ENCODE measurements around the gene AGER. TPM values are rescaled to one million over a fixed set of nuclear protein-coding genes. Genes with fewer than 3 reads are reported as not detected.
A peak's percentile ranks its signal among the peaks of the same experiment; 100 is the strongest.

Gene AGER
- total RNA-seq, 1 experiment from 2014 or later = 18.1 TPM

DNA sequence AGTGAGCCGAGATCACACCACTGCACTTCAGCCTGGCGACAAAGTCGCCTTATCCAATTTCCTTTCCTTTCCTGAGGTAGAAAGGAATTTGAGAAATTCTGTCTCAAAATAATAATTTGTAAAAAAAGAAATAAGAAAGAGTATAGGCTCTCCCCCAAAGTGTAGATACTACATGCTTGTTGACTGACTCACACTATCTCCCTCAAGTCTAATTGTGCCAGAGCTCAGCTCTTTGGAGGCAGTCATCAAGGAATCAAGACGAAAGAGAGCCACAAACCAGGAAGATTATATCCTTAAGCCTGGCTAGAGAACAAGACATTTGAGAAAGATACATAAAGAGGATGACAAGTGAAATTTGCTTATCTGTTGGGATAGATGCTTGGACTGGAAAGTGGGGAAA is 50.3 kb downstream of the AGER start:
- intact Hi-C loops (cut with micrococcal nuclease; ENCODE audit: unreplicated experiment) = loop anchor here (5.0 kb wide), 1 partner anchor 64 kb away; no protein-coding TSS in a partner anchor
- no peak overlapping the region for H3K4me2 ChIP-seq
- TF ChIP-seq, protein P1, sequence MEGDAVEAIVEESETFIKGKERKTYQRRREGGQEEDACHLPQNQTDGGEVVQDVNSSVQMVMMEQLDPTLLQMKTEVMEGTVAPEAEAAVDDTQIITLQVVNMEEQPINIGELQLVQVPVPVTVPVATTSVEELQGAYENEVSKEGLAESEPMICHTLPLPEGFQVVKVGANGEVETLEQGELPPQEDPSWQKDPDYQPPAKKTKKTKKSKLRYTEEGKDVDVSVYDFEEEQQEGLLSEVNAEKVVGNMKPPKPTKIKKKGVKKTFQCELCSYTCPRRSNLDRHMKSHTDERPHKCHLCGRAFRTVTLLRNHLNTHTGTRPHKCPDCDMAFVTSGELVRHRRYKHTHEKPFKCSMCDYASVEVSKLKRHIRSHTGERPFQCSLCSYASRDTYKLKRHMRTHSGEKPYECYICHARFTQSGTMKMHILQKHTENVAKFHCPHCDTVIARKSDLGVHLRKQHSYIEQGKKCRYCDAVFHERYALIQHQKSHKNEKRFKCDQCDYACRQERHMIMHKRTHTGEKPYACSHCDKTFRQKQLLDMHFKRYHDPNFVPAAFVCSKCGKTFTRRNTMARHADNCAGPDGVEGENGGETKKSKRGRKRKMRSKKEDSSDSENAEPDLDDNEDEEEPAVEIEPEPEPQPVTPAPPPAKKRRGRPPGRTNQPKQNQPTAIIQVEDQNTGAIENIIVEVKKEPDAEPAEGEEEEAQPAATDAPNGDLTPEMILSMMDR (conservative IDR thresholded peaks at IDR 0.05) = no peak
- TF ChIP-seq EZH2 (IDR thresholded peaks at IDR 0.05; ENCODE audit: low read depth) = no peak
- H3K9me3 ChIP-seq (ENCODE audit: insufficient read depth, low read depth) = no peaks in the 10 kb centered on the region
- no peaks in the 10 kb centered on the region for H3K36me3 ChIP-seq (ENCODE audit: low read depth)
- H4K20me1 ChIP-seq (ENCODE audit: insufficient read depth) = no peaks in the 10 kb centered on the region
- peaks cover 21% of the 10 kb centered on the region for H3F3A ChIP-seq (ENCODE audit: insufficient read depth, low read depth)
- no peak overlapping the region for H2AFZ ChIP-seq
- peaks cover 14% of the 10 kb centered on the region for H3K79me2 ChIP-seq (ENCODE audit: low read depth)
- H3K27ac ChIP-seq = no peak overlapping the region
- no peak for DNase-seq
- peaks cover 15% of the 10 kb centered on the region for H3K4me1 ChIP-seq (replicated peaks; ENCODE audit: insufficient read depth)
- ChIA-PET POLR2A (ENCODE audit: unreplicated experiment) (no interaction called here), CTCF (no interaction called here)
- H3K9me2 ChIP-seq (ENCODE audit: insufficient read depth) = no peaks in the 10 kb centered on the region
- no peaks in the 10 kb centered on the region for H3K27me3 ChIP-seq (ENCODE audit: insufficient read depth, low read depth)
- no TSS peak for BruUV-seq (replicated peaks)
- no peak overlapping the region for H3K4me3 ChIP-seq

DNA sequence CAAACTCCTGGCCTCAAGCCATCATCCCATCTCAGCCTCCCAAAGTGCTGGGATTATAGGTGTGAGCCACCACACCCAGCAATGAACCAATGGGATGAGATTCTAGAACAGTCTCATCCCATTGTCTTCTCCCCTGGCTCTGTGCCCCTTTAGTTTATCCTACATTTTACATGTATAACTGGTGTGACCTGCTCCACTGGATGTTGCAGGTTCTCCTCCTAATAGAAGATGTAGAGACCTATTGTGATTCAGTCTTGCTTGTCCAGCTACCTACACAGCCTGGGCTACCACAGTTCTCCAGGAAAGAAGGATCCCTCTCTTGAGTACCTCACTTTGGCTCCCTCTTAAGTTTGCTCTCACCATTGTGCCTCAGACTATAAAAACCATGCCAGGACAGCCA is 51.9 kb downstream of the AGER start:
- BruUV-seq (replicated peaks) = no TSS peak
- ChIA-PET CTCF (no interaction called here), POLR2A (ENCODE audit: unreplicated experiment) (no interaction called here)
- H3K79me2 ChIP-seq (ENCODE audit: low read depth) = peaks cover 27% of the 10 kb centered on the region
- H4K20me1 ChIP-seq (ENCODE audit: insufficient read depth) = no peaks in the 10 kb centered on the region
- H3K4me2 ChIP-seq = 0 out of 2 replicates have a peak overlapping the region, but pooled peaks have one; percentile 13
- no peak overlapping the region for H2AFZ ChIP-seq
- peaks cover 22% of the 10 kb centered on the region for H3K4me1 ChIP-seq (replicated peaks; ENCODE audit: insufficient read depth)
- no peaks in the 10 kb centered on the region for H3K9me2 ChIP-seq (ENCODE audit: insufficient read depth)
- TF ChIP-seq EZH2 (IDR thresholded peaks at IDR 0.05; ENCODE audit: low read depth) = no peak
- TF ChIP-seq, protein P1 (conservative IDR thresholded peaks at IDR 0.05) = no peak
- H3K27me3 ChIP-seq (ENCODE audit: insufficient read depth, low read depth) = no peaks in the 10 kb centered on the region
- no peak for DNase-seq
- intact Hi-C loops (cut with micrococcal nuclease; ENCODE audit: unreplicated experiment) = loop anchor here (5.0 kb wide), 1 partner anchor 65 kb away; no protein-coding TSS in a partner anchor
- no peaks in the 10 kb centered on the region for H3K9me3 ChIP-seq (ENCODE audit: insufficient read depth, low read depth)
- no peaks in the 10 kb centered on the region for H3K36me3 ChIP-seq (ENCODE audit: low read depth)
- H3K4me3 ChIP-seq = no peak overlapping the region
- no peak overlapping the region for H3K27ac ChIP-seq
- H3F3A ChIP-seq (ENCODE audit: insufficient read depth, low read depth) = peaks cover 21% of the 10 kb centered on the region

DNA sequence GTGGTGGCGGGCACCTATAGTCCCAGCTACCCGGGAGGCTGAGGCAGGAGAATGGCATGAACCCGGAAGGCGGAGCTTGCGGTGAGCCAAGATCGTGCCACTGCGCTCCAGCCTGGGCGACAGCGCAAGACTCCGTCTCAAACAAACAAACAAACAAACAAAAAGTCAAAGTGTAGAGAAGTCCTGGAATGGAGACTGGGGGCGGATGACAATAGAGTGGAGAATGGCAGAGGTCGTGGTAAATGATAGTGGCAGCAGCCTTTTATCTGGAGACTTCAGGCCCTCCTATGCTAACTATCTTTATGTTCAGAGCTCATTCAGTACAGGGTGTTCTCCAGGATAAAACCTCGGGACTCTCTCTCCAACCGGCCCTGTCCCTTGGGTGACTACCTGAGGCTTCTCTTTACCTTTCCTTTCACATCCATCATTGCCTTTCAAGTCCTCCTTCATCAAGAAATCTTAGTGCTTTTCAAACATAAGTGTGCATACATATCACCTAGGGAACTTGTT is 52.6 kb downstream of the AGER start:
- no TSS peak for BruUV-seq (replicated peaks)
- CTCF ChIA-PET = no interaction called here
- no peak overlapping the region for H3K4me2 ChIP-seq

More for the DNA sequence above, 52.6 kb downstream of the AGER start:
- Histone ChIP-seq H3K27me3 (ENCODE audit: insufficient read depth, low read depth) (no peaks in the 10 kb centered on the region), H3K9me2 (ENCODE audit: insufficient read depth) (no peaks in the 10 kb centered on the region), H3K27ac (no peak overlapping the region), H3K79me2 (ENCODE audit: low read depth) (peaks cover 33% of the 10 kb centered on the region), H3K4me3 (no peak overlapping the region), H3K9me3 (ENCODE audit: insufficient read depth, low read depth) (no peaks in the 10 kb centered on the region), H3F3A (ENCODE audit: insufficient read depth, low read depth) (peaks cover 21% of the 10 kb centered on the region), H4K20me1 (ENCODE audit: insufficient read depth) (no peaks in the 10 kb centered on the region), H3K4me1 (replicated peaks; ENCODE audit: insufficient read depth) (peaks cover 29% of the 10 kb centered on the region), H2AFZ (no peak overlapping the region), H3K36me3 (ENCODE audit: low read depth) (0 out of 2 replicates have a peak, but pooled peaks cover 2% of the 10 kb centered on the region)
- DNase-seq = no peak
- POLR2A ChIA-PET (ENCODE audit: unreplicated experiment) = no interaction called here
- TF ChIP-seq, protein P1 (conservative IDR thresholded peaks at IDR 0.05) = no peak
- TF ChIP-seq EZH2 (IDR thresholded peaks at IDR 0.05; ENCODE audit: low read depth) = no peak
- intact Hi-C loops (cut with micrococcal nuclease; ENCODE audit: unreplicated experiment) = loop anchor here (5.0 kb wide), 1 partner anchor 66 kb away; no protein-coding TSS in a partner anchor

Small RNAs within 50 kb of the gene (microRNA-seq; reads per million reads assigned to microRNA genes)
- gene MIR6721 (ENCODE audit: borderline number of aligned reads, borderline replicate concordance) (3.4 reads per million), gene MIR6833 (ENCODE audit: borderline number of aligned reads, borderline replicate concordance) (not detected)

Other genes starting within 250 kb of the AGER start
- 22.6 and 25.5 TPM in 2 replicates for gene CFB, start 238.2 kb downstream of the AGER start, total RNA-seq (2021)
- 43.0 and 50.8 TPM in 2 replicates for gene NELFE, start 225.3 kb downstream of the AGER start, total RNA-seq (2021)
- 67.9 and 86.0 TPM in 2 replicates for gene SKIC2, start 225.1 kb downstream of the AGER start, total RNA-seq (2021)
- 24.5 and 36.0 TPM in 2 replicates for gene DXO, start 212.1 kb downstream of the AGER start, total RNA-seq (2021)
- 7.0 and 9.3 TPM in 2 replicates for gene C4A, start 202.2 kb downstream of the AGER start, total RNA-seq (2021)
- gene C4B, start 169.5 kb downstream of the AGER start, total RNA-seq (2021) = 7.5 and 8.3 TPM in 2 replicates
- gene CYP21A2, start 145.8 kb downstream of the AGER start, total RNA-seq (2021) = 0.33 TPM in 1 of 2 replicates, not detected in the other
- 15.1 and 22.1 TPM in 2 replicates for gene TNXB, start 74.9 kb downstream of the AGER start, total RNA-seq (2021)
- gene ATF6B, start 56.0 kb downstream of the AGER start, total RNA-seq (2021) = 87.2 and 102 TPM in 2 replicates
- gene FKBPL, start 54.0 kb downstream of the AGER start, total RNA-seq (2021) = 11.6 and 12.6 TPM in 2 replicates
- gene PRRT1, start 32.3 kb downstream of the AGER start, total RNA-seq (2021) = 12.6 and 15.9 TPM in 2 replicates
- 38.2 and 42.5 TPM in 2 replicates for gene PPT2, start 30.1 kb downstream of the AGER start, total RNA-seq (2021)
- 23.3 and 26.0 TPM in 2 replicates for gene EGFL8, start 19.7 kb downstream of the AGER start, total RNA-seq (2021)
- gene AGPAT1, start 8.2 kb downstream of the AGER start, total RNA-seq (2021) = 58.9 and 61.7 TPM in 2 replicates
- 45.6 and 51.3 TPM in 2 replicates for gene RNF5, start 5.8 kb downstream of the AGER start, total RNA-seq (2021)
- gene PBX2, start 5.9 kb upstream of the AGER start, total RNA-seq (2021) = 88.2 and 89.3 TPM in 2 replicates
- 8.6 and 10.4 TPM in 2 replicates for gene GPSM3, start 8.4 kb upstream of the AGER start, total RNA-seq (2021)
- 1.2 and 1.5 TPM in 2 replicates for gene NOTCH4, start 39.8 kb upstream of the AGER start, total RNA-seq (2021)
- gene TSBP1, start 187.7 kb upstream of the AGER start, total RNA-seq (2021) = not detected in 2 replicates
- not detected in 2 replicates for gene BTNL2, start 222.9 kb upstream of the AGER start, total RNA-seq (2021)